HEK293 (cell line): ENCODE measurements around the gene KIAA0825.

Experiments
- GLIS1 ChIP-seq: fragments of 450-650 bp; formaldehyde crosslinking; IDR thresholded peaks from 2 replicates; pipeline ENCODE4 v1.5.1; 2016; ENCODE audit warnings: missing biosample characterization, missing genetic modification characterization
- KLF10 ChIP-seq: fragments of 450-650 bp; IDR thresholded peaks from 2 replicates; pipeline ENCODE4 v1.5.1; 2018; ENCODE audit warnings: missing biosample characterization, mild to moderate bottlenecking, missing genetic modification characterization
- PRDM2 ChIP-seq: fragments of 450-650 bp; formaldehyde crosslinking; IDR thresholded peaks from 2 replicates; pipeline ENCODE4 v1.5.1; 2016; ENCODE audit warnings: missing biosample characterization, missing genetic modification characterization, borderline replicate concordance
- ZBTB7A ChIP-seq: fragments of 450-650 bp; formaldehyde crosslinking; IDR thresholded peaks from 2 replicates; pipeline ENCODE4 v1.5.1; 2016; ENCODE audit warnings: low read depth, missing biosample characterization, missing genetic modification characterization
- ZNF23 ChIP-seq: fragments of 450-650 bp; formaldehyde crosslinking; IDR thresholded peaks from 2 replicates; pipeline ENCODE4 v1.5.1; 2016; ENCODE audit warnings: missing biosample characterization, missing genetic modification characterization, borderline replicate concordance
- ZNF274 ChIP-seq, 2 experiments: fragments of 200-500 bp in 1 of 2; fragments of 450-650 bp in 1 of 2; sonication (Bioruptor generic) in 1 of 2; formaldehyde crosslinking in 1 of 2; IDR thresholded peaks; 2 replicates each; pipeline versions ENCODE4 v1.5.1 to v1.6.1; 2014 to 2016; ENCODE audit warnings: borderline replicate concordance in 1 of 2, inconsistent platforms in 1 of 2, low read length in 1 of 2, missing biosample characterization in 1 of 2, missing genetic modification characterization in 1 of 2
- ZNF324 ChIP-seq: fragments of 450-650 bp; formaldehyde crosslinking; IDR thresholded peaks from 2 replicates; pipeline ENCODE4 v1.5.1; 2016; ENCODE audit warnings: missing biosample characterization, missing genetic modification characterization
- ZNF624 ChIP-seq: fragments of 450-650 bp; formaldehyde crosslinking; IDR thresholded peaks from 2 replicates; pipeline ENCODE4 v1.5.1; 2017; ENCODE audit warnings: missing biosample characterization, missing genetic modification characterization
- ZNF707 ChIP-seq: fragments of 450-650 bp; formaldehyde crosslinking; IDR thresholded peaks from 2 replicates; pipeline ENCODE4 v1.5.1; 2016; ENCODE audit warnings: missing biosample characterization, missing genetic modification characterization
- TF ChIP-seq, protein P1 (sequence below): fragments of 450-650 bp; formaldehyde crosslinking; IDR thresholded peaks from 2 replicates; pipeline ENCODE4 v1.5.1; 2016; ENCODE audit warnings: missing biosample characterization, missing genetic modification characterization
- TF ChIP-seq, protein P2 (sequence below): fragments of 450-650 bp; formaldehyde crosslinking; IDR thresholded peaks from 2 replicates; pipeline ENCODE4 v1.5.1; 2016; ENCODE audit warnings: missing biosample characterization, missing genetic modification characterization
- TF ChIP-seq, protein P3 (sequence below): fragments of 450-650 bp; formaldehyde crosslinking; IDR thresholded peaks from 2 replicates; pipeline ENCODE4 v1.5.1; 2016; ENCODE audit warnings: missing biosample characterization, missing genetic modification characterization
- TF ChIP-seq, protein P4 (sequence below): fragments of 450-650 bp; formaldehyde crosslinking; IDR thresholded peaks from 2 replicates; pipeline ENCODE4 v1.5.1; 2017; ENCODE audit warnings: missing biosample characterization, missing genetic modification characterization
- TF ChIP-seq, protein P5 (sequence below): fragments of 450-650 bp; formaldehyde crosslinking; IDR thresholded peaks from 2 replicates; pipeline ENCODE4 v1.5.1; 2017; ENCODE audit warnings: missing biosample characterization, missing genetic modification characterization

DNA sequence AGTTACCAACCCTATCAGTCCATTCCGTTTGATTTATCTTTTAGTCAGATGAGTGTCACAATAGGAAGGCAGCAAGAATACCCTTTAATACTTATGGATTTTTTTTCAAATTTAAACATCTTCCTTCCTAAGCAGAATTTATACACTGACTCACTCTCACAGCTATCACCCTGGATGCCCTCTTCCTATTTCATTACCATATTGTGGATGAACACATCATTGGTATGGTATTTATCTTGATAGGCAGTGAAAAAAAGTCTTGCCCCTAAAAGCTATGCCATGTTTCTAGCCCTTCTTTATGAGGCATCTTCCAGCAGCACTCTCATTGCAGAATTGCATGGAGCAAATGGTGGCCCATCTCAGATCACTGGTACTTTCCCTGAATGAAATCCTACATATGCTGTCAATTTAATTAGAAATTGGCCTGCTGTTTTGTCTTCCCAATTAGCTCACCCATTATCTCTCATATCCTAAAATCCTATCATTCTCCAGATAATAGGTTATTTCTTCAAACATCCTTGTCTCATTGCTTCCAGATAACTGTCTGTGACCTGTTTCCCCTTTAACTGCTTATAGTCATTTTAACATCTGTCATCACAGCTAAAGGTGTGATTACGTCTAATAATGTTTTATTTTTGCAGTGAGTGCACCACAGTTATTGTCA is 443.5 kb downstream of the KIAA0825 start:
- TF ChIP-seq, protein P1, sequence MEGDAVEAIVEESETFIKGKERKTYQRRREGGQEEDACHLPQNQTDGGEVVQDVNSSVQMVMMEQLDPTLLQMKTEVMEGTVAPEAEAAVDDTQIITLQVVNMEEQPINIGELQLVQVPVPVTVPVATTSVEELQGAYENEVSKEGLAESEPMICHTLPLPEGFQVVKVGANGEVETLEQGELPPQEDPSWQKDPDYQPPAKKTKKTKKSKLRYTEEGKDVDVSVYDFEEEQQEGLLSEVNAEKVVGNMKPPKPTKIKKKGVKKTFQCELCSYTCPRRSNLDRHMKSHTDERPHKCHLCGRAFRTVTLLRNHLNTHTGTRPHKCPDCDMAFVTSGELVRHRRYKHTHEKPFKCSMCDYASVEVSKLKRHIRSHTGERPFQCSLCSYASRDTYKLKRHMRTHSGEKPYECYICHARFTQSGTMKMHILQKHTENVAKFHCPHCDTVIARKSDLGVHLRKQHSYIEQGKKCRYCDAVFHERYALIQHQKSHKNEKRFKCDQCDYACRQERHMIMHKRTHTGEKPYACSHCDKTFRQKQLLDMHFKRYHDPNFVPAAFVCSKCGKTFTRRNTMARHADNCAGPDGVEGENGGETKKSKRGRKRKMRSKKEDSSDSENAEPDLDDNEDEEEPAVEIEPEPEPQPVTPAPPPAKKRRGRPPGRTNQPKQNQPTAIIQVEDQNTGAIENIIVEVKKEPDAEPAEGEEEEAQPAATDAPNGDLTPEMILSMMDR: no peak
- TF ChIP-seq, protein P2, sequence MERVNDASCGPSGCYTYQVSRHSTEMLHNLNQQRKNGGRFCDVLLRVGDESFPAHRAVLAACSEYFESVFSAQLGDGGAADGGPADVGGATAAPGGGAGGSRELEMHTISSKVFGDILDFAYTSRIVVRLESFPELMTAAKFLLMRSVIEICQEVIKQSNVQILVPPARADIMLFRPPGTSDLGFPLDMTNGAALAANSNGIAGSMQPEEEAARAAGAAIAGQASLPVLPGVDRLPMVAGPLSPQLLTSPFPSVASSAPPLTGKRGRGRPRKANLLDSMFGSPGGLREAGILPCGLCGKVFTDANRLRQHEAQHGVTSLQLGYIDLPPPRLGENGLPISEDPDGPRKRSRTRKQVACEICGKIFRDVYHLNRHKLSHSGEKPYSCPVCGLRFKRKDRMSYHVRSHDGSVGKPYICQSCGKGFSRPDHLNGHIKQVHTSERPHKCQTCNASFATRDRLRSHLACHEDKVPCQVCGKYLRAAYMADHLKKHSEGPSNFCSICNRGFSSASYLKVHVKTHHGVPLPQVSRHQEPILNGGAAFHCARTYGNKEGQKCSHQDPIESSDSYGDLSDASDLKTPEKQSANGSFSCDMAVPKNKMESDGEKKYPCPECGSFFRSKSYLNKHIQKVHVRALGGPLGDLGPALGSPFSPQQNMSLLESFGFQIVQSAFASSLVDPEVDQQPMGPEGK: no peak
- TF ChIP-seq, protein P3, sequence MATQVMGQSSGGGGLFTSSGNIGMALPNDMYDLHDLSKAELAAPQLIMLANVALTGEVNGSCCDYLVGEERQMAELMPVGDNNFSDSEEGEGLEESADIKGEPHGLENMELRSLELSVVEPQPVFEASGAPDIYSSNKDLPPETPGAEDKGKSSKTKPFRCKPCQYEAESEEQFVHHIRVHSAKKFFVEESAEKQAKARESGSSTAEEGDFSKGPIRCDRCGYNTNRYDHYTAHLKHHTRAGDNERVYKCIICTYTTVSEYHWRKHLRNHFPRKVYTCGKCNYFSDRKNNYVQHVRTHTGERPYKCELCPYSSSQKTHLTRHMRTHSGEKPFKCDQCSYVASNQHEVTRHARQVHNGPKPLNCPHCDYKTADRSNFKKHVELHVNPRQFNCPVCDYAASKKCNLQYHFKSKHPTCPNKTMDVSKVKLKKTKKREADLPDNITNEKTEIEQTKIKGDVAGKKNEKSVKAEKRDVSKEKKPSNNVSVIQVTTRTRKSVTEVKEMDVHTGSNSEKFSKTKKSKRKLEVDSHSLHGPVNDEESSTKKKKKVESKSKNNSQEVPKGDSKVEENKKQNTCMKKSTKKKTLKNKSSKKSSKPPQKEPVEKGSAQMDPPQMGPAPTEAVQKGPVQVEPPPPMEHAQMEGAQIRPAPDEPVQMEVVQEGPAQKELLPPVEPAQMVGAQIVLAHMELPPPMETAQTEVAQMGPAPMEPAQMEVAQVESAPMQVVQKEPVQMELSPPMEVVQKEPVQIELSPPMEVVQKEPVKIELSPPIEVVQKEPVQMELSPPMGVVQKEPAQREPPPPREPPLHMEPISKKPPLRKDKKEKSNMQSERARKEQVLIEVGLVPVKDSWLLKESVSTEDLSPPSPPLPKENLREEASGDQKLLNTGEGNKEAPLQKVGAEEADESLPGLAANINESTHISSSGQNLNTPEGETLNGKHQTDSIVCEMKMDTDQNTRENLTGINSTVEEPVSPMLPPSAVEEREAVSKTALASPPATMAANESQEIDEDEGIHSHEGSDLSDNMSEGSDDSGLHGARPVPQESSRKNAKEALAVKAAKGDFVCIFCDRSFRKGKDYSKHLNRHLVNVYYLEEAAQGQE (tag by site-specific recombination): no peak
- TF ChIP-seq ZBTB7A: no peak
- TF ChIP-seq ZNF274 (IDR thresholded peaks at IDR 0.05; ENCODE audit: low read length): no peak
- no peak for TF ChIP-seq ZNF274 (tag by site-specific recombination; IDR thresholded peaks at IDR 0.05; ENCODE audit: borderline replicate concordance)
- TF ChIP-seq, protein P4, sequence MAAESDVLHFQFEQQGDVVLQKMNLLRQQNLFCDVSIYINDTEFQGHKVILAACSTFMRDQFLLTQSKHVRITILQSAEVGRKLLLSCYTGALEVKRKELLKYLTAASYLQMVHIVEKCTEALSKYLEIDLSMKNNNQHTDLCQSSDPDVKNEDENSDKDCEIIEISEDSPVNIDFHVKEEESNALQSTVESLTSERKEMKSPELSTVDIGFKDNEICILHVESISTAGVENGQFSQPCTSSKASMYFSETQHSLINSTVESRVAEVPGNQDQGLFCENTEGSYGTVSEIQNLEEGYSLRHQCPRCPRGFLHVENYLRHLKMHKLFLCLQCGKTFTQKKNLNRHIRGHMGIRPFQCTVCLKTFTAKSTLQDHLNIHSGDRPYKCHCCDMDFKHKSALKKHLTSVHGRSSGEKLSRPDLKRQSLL (tag by site-specific recombination): no peak
- no peak for TF ChIP-seq ZNF324 (tag by site-specific recombination)
- no peak for TF ChIP-seq GLIS1
- no peak for TF ChIP-seq ZNF707 (tag by site-specific recombination)
- TF ChIP-seq, protein P5, sequence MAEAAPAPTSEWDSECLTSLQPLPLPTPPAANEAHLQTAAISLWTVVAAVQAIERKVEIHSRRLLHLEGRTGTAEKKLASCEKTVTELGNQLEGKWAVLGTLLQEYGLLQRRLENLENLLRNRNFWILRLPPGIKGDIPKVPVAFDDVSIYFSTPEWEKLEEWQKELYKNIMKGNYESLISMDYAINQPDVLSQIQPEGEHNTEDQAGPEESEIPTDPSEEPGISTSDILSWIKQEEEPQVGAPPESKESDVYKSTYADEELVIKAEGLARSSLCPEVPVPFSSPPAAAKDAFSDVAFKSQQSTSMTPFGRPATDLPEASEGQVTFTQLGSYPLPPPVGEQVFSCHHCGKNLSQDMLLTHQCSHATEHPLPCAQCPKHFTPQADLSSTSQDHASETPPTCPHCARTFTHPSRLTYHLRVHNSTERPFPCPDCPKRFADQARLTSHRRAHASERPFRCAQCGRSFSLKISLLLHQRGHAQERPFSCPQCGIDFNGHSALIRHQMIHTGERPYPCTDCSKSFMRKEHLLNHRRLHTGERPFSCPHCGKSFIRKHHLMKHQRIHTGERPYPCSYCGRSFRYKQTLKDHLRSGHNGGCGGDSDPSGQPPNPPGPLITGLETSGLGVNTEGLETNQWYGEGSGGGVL (tag by site-specific recombination): no peak
- TF ChIP-seq PRDM2 (tag by site-specific recombination): no peak
- TF ChIP-seq KLF10 (tag by site-specific recombination): no peak
- no peak for TF ChIP-seq ZNF23
- no peak for TF ChIP-seq ZNF624
